ENCODE results near the gene PSMA7. TPM values are rescaled to one million over a fixed set of nuclear protein-coding genes. Genes with fewer than 3 reads are reported as not detected.

The PSMA7 gene
- total RNA-seq, 1 donor = 215 TPM

GRCh38 chr20:62119591-62120364 is 23.4 kb downstream of the PSMA7 start:
- Histone ChIP-seq H3K27ac (ENCODE audit: low read depth, low read length) (no peak overlapping the region), H3K4me2 (ENCODE audit: insufficient read depth, low read length) (no peak overlapping the region), H3K4me3 (ENCODE audit: insufficient read depth, low read length) (no peak overlapping the region), H3K36me3 (ENCODE audit: insufficient read depth, low read length) (no peaks in the 10 kb centered on the region), H2AFZ (ENCODE audit: low read length) (no peak overlapping the region), H3K4me1 (ENCODE audit: insufficient read depth, low read length) (peaks cover 15% of the 10 kb centered on the region), H3K79me2 (ENCODE audit: insufficient read depth, low read length) (peaks cover 22% of the 10 kb centered on the region), H4K20me1 (ENCODE audit: insufficient read depth, low read length) (peaks cover 17% of the 10 kb centered on the region), H3K9me3 (ENCODE audit: low read depth, low read length) (no peaks in the 10 kb centered on the region), H3K27me3 (ENCODE audit: insufficient read depth, low read length) (peaks cover 39% of the 10 kb centered on the region)
- TF ChIP-seq CTCF (IDR thresholded peaks at IDR 0.05; ENCODE audit: extremely low read depth, low read depth, low read length) = no peak
- peak; percentile 41 for DNase-seq (ENCODE audit: insufficient read length, low spot score, missing footprints)

GRCh38 chr20:62119115-62119514 is 24.1 kb downstream of the PSMA7 start:
- no peak overlapping the region for H2AFZ ChIP-seq (ENCODE audit: low read length)
- no peak for TF ChIP-seq CTCF (IDR thresholded peaks at IDR 0.05; ENCODE audit: extremely low read depth, low read depth, low read length)
- H3K4me2 ChIP-seq (ENCODE audit: insufficient read depth, low read length) = no peak overlapping the region
- peak; percentile 44 for DNase-seq (ENCODE audit: insufficient read length, low spot score, missing footprints)
- no peaks in the 10 kb centered on the region for H3K9me3 ChIP-seq (ENCODE audit: low read depth, low read length)
- peaks cover 11% of the 10 kb centered on the region for H4K20me1 ChIP-seq (ENCODE audit: insufficient read depth, low read length)
- H3K4me3 ChIP-seq (ENCODE audit: insufficient read depth, low read length) = no peak overlapping the region
- peaks cover 39% of the 10 kb centered on the region for H3K27me3 ChIP-seq (ENCODE audit: insufficient read depth, low read length)
- no peaks in the 10 kb centered on the region for H3K36me3 ChIP-seq (ENCODE audit: insufficient read depth, low read length)
- peaks cover 15% of the 10 kb centered on the region for H3K79me2 ChIP-seq (ENCODE audit: insufficient read depth, low read length)
- no peak overlapping the region for H3K27ac ChIP-seq (ENCODE audit: low read depth, low read length)
- peaks cover 13% of the 10 kb centered on the region for H3K4me1 ChIP-seq (ENCODE audit: insufficient read depth, low read length)

- H3K27ac ChIP-seq (ENCODE audit: low read depth, low read length) = no peak overlapping the region
- H3K36me3 ChIP-seq (ENCODE audit: insufficient read depth, low read length) = no peaks in the 10 kb centered on the region
- H3K9me3 ChIP-seq (ENCODE audit: low read depth, low read length) = no peaks in the 10 kb centered on the region
- peaks cover 3% of the 10 kb centered on the region for H4K20me1 ChIP-seq (ENCODE audit: insufficient read depth, low read length)
- no peak for TF ChIP-seq CTCF (IDR thresholded peaks at IDR 0.05; ENCODE audit: extremely low read depth, low read depth, low read length)
- peaks cover 5% of the 10 kb centered on the region for H3K4me1 ChIP-seq (ENCODE audit: insufficient read depth, low read length)
- H2AFZ ChIP-seq (ENCODE audit: low read length) = no peak overlapping the region
- H3K4me2 ChIP-seq (ENCODE audit: insufficient read depth, low read length) = no peak overlapping the region
- H3K4me3 ChIP-seq (ENCODE audit: insufficient read depth, low read length) = no peak overlapping the region
- peaks cover 39% of the 10 kb centered on the region for H3K27me3 ChIP-seq (ENCODE audit: insufficient read depth, low read length)
- DNase-seq (ENCODE audit: insufficient read length, low spot score, missing footprints) = peak; percentile 68
- peaks cover 8% of the 10 kb centered on the region for H3K79me2 ChIP-seq (ENCODE audit: insufficient read depth, low read length)
These were observed 24.8 kb downstream of the PSMA7 start for GRCh38 chr20:62118113-62119043.

- peaks cover 2% of the 10 kb centered on the region for H3K9me3 ChIP-seq (ENCODE audit: low read depth, low read length)
- no peaks in the 10 kb centered on the region for H3K36me3 ChIP-seq (ENCODE audit: insufficient read depth, low read length)
- no peaks in the 10 kb centered on the region for H4K20me1 ChIP-seq (ENCODE audit: insufficient read depth, low read length)
These were observed 25.5 kb downstream of the PSMA7 start for GRCh38 chr20:62117658-62118057.

More at GRCh38 chr20:62117658-62118057, 25.5 kb downstream of the PSMA7 start:
- peaks cover 2% of the 10 kb centered on the region for H3K79me2 ChIP-seq (ENCODE audit: insufficient read depth, low read length)
- TF ChIP-seq CTCF (IDR thresholded peaks at IDR 0.05; ENCODE audit: extremely low read depth, low read depth, low read length) = no peak
- H3K4me2 ChIP-seq (ENCODE audit: insufficient read depth, low read length) = no peak overlapping the region
- no peak overlapping the region for H3K4me3 ChIP-seq (ENCODE audit: insufficient read depth, low read length)
- no peak overlapping the region for H3K27ac ChIP-seq (ENCODE audit: low read depth, low read length)
- DNase-seq (ENCODE audit: insufficient read length, low spot score, missing footprints) = peak; percentile 66
- H3K4me1 ChIP-seq (ENCODE audit: insufficient read depth, low read length) = peaks cover 3% of the 10 kb centered on the region
- H3K27me3 ChIP-seq (ENCODE audit: insufficient read depth, low read length) = peaks cover 39% of the 10 kb centered on the region
- no peak overlapping the region for H2AFZ ChIP-seq (ENCODE audit: low read length)

All from osteoblast (primary cell).